Hematopoietic multipotent progenitor cell treated with erythropoietin and hydrocortisone succinate and interleukin-3 and kit ligand, for 8 days (in vitro differentiated cells): ENCODE measurements around the gene AHSG.

Experiments
- DNase-seq: peaks from one replicate; pipeline ENCODE4 v3.0.0-alpha.2; 2015

AHSG gene

GRCh38 chr3:186644683-186645082 lies 31.8 kb downstream of the AHSG start:
- no peak for DNase-seq

DNA sequence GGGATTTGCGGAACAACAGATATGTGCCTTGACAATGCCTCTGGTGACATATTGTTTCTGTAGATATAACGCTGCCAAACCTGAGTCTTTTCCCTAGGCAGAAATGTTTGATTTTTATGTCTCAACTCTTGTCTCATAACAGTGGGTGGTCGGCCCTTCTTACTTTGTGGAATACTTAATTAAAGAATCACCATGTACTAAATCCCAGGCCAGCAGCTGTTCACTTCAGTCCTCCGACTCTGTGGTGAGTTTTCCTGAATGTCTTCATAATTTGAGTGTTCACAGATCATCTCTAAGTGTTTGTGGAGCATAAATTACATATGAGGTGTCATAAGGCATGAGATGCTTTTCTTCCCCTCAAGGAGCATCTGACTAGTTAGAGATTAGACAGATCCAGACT lies 33.2 kb downstream of the AHSG start:
- no peak for DNase-seq

GRCh38 chr3:186646841-186647240 lies 34.0 kb downstream of the AHSG start:
- DNase-seq: no peak

- no peak for DNase-seq
Observed at GRCh38 chr3:186648851-186649250, 36.0 kb downstream of the AHSG start.

DNA sequence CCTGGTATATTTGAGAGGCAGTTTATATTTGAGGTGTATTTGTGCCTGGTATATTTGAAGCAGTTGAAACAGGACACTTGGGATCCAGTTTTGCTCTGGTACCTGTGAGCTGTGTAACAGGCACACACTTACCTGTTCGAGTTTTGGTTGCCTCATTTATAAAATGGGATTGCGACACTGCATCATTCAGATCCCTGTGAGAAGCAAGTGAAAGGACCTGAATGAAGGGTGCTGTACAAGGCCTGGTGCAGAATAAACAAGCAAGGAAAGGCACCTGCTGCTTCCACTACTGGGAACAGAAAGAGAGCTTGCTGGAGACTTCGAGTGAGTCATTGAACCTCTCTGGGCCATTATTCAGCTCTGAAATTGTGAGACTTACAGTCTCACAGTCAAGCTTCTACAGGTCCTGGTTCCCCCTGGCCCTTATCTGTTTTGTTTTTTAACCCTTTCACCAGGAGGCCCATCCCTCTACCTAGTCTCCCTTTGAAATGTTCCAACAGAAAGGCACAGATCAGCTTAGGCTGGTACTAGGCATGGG lies 38.9 kb downstream of the AHSG start:
- no peak for DNase-seq

- DNase-seq: no peak
Observed at GRCh38 chr3:186653080-186653707, 40.3 kb downstream of the AHSG start.

DNA sequence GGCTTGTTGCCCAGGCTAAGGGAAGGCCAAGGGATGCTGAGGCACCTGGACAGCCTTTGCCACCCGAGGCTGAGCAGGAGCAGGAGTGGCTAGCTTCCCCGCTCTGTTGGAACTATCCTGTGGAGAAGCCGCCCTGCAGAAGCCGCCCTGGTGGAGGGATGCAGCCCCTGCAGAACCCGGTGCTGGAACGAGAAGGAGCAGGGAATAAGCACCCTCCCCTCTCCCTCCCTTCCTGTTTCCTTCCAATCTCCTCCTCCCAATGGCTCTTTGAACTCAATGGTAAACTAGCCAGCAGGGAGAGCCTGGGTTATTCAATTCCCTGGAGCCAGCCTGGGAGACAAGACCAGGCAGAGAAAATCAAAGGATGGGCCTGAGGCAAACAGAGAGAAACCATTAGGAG lies 41.1 kb downstream of the AHSG start:
- DNase-seq: no peak

GRCh38 chr3:186663361-186664118 lies 50.7 kb downstream of the AHSG start:
- DNase-seq: no peak

DNA sequence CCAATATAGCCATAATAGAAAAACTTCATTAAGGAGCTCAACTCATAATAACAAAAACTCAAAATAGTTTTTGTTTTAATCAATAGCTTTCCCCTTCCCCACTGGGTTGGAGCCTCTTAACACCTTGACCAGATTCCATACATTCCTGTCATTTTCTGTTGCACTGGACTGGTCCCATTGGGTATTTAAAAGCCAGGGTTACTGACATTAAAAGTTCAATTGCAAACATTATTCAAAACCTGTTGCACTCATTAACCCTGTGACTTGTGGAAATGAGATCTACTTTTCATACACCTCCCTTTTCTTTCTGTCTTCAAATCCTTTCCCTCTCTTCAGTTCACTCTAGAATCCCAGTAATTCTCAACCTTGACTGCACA lies 51.2 kb downstream of the AHSG start:
- DNase-seq: no peak

DNA sequence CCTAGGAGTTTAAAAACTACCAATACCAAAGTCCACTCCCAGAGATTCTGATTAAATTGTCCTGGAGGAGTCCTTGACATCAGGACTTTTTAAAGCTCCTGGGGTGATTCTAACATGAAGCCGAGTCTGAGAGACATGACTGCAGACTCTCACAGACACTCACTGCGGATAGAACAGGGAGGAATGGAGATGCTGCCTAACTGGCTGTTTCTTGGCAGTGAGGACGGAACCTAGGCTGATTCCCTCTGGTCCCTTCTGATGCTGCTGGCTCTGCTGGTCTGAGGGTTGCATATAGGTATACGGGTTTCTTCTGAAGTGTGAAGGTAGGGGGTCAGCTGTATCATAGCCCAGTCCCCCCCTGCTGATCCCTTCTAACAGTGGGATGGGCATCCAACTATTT lies 51.6 kb downstream of the AHSG start:
- DNase-seq: no peak

DNA sequence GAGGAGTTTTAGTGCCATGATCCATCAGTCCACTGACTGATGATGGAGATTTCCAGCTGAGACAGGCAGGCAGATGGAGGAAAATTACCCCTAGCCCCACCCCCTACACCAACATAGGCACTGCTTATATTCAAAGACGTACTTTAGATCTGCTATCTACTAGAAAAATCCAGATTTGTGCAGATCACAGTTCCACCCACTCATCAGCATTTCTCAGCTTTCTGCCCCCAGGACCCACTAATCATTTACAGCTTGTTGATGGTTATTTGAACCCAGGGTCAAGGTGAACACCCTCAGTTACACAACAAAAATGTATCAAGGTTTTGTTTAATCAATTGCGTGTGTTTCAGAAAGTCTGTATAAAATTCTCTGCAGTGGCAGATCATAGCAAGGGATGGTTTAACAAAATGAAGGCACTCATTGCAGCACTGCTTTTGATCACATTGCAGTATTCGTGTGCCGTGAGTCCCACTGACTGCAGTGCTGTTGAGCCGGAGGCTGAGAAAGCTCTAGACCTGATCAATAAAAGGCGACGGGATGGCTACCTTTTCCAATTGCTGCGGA lies 52.8 kb downstream of the AHSG start, which contains the start of gene HRG:
Gene HRG (plus strand): TSS at position 390 of the 564 bp plus-strand sequence. CDS start 18 bp downstream, at position 408.
- no peak for DNase-seq

DNA sequence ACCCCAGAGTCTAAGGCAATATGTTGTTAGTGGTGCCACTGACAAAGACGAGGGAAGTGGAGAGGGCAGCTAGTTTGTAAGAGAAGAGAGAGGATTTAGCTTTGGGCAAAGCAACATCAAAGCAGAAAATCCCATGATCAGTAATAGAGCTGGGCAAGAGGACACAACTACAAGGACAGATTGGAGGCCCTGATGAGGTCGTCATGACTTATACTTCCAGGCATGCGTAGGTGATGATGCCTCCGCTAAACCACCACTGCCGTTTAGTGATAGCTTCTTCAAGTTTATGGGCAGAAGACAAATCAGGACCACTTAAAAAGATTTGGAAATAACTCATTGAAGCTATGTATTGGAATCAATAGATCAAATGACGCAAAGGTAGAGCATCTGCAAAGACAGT lies 55.6 kb downstream of the AHSG start:
- no peak for DNase-seq

DNA sequence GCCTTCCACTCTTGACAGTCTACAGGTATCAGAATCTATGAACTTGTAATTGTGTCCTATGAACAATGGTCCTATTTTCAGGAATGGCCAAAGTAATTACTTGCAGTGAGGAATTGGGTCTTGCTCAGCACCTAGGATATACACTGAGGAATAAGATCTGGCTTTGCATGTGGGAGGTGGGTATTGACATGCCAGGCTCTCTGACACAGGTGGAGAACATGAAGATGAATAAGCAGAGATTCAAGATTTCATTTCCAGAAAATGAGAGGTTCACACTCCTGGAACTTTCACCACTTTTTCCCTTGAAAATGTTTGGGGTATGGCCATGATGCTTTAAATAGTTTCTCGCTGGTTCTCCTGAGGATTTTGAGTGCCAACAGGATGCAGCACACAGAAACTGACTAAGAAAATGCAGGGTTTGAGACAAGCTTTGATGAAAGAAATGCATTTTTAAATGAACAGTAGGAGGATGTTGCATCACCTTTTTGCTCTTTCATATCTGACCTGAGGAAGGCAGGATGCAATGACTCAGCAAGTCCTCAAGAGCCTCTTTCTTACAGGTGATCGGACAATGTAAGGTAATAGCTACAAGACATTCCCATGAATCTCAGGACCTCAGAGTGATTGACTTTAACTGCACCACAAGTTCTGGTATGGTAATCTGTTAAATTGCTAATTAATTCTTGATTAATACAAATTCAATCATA lies 56.7 kb downstream of the AHSG start:
- no peak for DNase-seq

- no peak for DNase-seq
Observed at GRCh38 chr3:186670155-186670554, 57.3 kb downstream of the AHSG start.
